HG03521 (cell line): ENCODE results near the gene TBX18.

Experiments used
- ATAC-seq: cut with Tn5 transposase; IDR thresholded peaks from one replicate; pipeline ENCODE4 v1.9.1; 2021; ENCODE audit warnings: mild to moderate bottlenecking, moderate library complexity; ENCODE audit not compliant: unreplicated experiment

TBX18 gene

GRCh38 chr6:84773133-84773430 is 8.7 kb upstream of the TBX18 start:
- ATAC-seq = no peak

DNA sequence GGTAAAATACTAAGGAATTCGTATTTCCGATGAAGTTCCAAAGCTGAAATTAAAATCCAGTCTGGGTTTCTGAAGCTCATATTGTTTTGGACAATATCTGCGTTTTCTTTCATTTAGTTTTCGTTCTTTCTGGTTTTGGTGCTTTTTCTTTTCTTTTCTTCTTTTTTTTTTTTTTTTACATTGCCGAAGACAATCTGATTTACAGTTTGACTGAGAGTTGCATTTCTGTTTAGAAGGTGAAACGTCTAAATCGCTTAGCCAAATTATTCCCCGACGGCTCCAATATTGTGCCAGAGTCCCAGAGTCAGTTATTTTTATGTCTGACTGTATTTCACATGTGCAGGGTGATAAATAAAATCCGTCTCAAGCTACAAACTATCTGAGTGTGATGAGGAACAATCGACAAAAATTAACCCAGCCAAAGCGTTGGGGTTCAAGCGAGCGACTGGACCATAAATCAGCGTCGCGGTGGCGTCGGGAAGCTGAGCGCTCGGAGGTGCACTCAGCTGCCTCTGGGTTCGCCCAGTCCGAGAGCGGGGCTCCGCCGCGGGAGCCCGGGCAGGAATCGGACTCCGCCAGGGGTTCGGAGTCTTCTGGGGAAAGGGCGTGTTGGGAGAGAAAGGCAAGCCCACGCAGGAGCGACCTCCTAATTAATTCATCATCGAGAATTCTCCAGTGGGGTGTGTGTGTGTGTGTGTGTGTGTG is 8.2 kb upstream of the TBX18 start:
- no peak for ATAC-seq

- ATAC-seq = no peak
Measured at GRCh38 chr6:84771756-84772356, 7.5 kb upstream of the TBX18 start.

DNA sequence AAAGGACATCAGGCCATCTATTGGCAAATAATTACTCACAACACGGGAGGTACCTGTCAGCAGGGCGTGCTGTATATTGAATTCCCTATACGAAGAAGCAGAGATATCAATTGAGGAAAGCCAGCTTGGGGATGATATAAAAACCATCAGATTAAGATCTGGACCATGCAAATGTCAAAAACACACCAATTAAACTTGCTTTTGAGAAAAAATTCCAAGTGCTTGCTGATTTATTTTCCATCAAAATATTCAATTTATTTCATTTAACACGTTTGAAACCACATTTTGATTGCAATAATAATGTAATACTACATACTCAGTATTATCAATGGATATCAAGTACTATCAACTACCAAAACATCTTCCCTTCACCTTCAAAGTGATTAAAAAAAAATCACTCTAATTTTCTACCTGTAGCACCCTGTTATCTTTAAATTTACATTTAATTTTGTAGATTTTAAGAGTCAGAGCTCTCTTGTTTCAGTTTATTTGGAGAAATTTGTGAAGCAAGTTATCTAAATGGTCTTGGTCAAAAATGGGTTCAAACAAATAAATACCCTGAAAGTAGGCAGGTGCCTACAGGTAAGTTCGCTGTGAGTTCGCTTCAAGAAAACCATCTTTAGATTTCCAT is 6.8 kb upstream of the TBX18 start:
- no peak for ATAC-seq

DNA sequence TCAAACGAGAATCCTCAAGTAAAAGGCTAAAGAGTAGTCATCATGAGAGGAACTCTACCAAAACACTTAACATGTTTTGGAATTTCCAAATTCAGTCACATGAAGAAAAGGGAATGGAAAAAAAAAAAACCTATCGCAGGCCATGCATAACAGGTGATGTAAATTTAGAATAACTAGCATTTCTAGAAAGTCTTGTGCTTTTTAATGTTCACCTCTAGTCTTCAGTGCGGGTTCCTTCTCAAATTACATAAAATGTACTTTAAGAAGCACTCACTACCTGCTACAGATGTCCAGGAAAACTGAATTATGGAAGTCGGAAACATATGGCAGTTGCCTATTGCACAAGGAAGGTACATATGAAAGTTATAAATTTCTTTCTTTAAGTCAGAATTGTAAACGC is 6.1 kb upstream of the TBX18 start:
- no peak for ATAC-seq

DNA sequence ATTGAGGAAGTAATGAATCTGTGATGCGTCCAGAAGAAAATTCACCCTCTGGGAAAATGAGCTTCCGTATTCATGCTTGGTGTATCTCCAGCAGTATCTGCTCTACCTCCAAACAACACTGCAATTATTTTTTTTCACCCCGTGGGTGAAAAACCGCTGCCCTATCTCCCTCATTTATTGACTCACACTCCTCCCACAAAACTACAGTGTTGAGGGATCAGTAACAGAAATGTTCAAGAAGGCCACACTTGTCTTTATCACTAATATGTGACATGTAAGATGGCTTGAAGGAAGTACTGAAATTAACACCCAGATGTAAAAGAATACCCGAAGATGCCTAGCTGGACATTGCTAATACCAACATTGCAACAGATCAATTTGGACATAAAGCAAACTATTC is 4.9 kb upstream of the TBX18 start:
- no peak for ATAC-seq

DNA sequence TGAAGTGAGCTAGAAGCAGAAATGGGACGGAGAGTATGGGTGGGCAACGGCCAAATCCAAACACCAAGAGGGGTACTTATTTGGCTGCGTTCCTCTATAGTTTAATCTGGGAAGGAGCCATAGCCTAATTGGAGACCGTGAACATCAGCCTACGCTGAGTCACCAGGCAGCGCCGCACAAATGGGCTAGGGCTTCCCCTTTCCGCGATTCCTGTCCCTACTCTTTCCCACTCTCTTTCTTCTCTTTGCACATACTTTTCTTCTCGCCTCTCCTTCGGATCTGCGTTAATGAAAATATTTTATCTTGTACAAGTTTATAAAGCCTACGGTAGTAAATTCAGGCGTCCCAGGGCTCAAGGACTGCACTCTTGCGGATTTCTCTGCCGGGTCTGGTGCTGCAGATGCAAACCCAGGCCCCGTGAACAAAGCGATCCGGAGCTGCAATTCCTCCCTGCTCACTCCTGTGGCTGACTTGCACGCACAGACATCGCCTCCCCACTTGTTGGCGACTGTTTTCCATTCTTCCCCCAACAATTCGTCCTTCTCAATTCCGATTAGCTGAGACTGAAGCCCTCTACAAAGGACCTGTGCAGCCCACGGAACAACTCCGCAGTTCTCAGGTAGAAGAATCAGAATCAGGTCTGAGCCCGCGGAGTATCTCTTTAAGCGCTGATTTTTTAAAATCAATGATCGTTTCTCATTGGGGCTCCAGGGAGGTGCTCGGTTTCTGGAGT is 4.2 kb upstream of the TBX18 start:
- ATAC-seq = no peak

DNA sequence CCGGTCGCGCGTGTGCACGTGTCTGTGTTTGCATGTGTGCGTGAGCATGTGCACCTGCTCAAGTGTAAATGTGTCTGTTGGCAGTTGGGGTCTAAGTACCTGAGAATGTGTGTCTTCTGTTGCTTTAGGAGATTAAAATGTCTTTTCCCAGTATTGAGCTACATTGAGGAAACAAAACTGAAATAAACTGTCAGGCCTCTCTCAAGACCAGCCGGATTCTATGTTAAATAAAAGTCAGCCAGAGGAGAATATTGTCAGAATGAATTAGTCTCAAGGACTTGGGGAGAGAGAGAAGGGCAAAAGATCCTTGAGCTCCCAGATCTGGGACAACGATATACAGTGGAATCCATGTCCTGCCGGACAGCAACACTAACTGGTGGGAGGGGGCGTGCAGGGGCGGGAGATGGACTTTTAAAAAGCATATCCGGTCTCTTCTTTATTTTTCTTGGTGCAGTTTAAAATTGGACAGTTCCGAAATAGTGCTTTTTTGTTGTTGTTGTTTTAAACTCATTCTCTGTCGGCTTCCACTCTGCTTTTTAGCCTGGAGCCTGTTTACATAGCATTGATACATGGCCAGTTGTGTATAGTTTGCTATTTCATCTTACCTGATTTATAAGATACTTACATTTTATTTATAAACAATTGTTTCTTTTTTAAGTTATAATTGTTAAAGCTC is 3.3 kb upstream of the TBX18 start:
- no peak for ATAC-seq

GRCh38 chr6:84766799-84767525 is 2.6 kb upstream of the TBX18 start:
- ATAC-seq = no peak

DNA sequence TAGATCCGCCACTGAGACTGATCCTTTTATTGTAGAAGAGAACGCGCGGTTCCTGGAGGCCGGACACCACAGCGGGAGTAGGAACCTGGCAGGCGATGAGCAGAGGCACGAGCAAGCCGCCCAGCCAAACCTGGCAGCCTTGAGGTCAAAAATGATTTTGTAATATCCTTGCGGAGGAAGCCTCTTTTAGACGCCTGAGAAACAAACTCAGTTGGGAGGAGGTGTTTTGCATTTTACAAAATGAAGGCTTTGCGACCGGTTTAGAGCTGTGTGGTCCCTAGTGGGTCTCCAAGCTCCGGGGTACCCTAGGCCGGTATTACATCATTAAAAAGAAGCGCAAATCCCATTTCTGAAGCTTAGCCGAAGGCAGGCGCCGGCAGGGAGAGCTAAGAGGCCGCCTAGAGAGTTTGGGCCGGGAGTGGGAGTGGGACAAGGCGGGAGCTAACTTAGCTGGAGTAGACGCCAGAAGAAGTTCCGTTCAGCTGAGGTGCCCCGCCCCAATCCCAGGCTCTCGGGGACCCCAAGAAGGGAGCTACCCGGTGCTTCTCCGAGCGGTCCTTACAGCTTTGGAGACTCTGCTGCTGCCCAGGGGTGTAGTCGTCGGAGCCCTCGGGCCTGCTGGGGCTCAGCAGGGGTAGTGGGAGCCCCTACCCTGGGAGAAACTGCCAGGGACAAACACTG is 1.9 kb upstream of the TBX18 start:
- ATAC-seq = no peak

GRCh38 chr6:84763886-84764331 is 489 bp downstream of the TBX18 start:
- ATAC-seq = no peak

DNA sequence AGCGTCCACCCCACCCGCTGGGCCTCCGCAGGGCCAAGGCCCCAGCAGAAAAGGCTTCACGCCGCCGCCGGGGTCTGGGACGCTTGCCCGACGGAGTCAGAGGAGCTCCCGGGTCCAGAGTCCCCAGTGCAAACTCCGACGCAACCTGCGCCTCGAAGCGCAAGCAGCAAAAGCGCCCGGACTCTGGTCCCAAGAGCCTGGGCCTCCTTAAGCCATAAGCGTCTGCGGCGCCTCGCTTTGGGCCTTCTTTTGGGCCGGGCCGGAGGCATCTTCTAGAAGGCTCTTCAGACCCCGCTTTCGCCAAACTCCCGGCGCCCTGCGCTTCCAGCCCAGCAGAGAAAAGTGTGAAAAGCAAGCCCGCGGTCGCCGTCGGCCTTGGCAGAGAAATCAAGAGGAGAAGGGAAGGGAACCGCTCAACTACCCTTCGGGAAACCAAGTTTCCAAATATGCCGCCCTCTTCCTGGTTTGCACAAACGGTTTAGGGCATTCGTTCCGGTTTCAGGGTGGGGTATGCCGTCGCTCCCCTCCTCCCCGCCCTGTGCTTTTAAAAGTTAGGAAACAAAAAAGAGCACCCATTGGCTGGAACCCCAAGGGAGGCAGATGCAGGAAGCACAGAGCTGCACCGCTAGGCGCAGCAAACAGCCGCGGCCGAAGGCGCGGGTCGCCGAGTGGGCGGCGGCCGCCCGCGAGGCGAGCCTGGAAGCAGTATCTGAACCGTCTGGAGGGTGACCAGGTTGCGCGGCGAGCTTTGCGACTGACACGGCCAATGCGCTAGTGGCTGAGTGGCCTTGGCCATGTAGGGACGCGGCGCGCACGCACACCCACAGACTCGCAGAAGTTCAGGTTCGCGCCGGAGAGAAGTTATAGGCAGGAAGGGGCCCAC is 1.2 kb downstream of the TBX18 start:
- ATAC-seq = no peak

DNA sequence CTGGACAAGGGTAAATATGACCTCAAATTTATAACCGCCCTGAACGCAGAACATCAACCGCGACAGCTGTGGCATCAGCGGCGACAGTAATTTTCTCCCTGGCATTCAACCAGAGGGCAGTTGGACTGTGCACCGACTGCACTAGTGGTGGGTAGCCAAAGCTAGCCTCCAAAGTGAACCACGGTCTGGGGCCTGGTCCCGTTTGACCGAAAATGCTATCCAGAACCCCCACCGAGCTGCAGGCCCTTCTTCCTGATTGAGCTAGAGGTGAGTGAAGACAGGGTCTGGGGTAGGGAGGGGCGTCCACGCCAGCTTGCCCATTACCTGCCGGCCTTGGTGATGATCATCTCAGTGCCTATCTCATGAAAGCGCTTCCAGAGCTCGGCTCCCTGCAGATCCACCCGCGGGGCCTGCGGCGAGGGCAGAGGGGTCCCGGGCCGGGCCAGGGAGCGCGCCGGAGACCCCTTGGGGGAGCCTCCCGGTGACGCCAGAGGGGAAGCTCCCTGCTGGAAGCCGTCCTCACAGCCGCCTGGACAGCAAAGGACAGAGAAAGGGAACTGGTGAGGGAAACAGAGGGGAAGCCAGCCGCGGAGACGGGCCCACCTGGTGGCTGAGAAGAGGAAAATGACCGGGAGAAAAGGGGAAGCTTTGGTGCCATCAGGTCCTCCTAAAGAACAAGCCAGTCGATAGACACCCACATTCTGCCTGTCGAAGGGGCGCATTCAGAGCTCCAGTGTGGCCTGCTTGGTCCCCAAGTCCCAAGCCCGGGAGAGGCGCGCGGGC is 2.0 kb downstream of the TBX18 start:
- ATAC-seq = no peak

GRCh38 chr6:84758486-84758885 is 5.9 kb downstream of the TBX18 start:
- no peak for ATAC-seq

DNA sequence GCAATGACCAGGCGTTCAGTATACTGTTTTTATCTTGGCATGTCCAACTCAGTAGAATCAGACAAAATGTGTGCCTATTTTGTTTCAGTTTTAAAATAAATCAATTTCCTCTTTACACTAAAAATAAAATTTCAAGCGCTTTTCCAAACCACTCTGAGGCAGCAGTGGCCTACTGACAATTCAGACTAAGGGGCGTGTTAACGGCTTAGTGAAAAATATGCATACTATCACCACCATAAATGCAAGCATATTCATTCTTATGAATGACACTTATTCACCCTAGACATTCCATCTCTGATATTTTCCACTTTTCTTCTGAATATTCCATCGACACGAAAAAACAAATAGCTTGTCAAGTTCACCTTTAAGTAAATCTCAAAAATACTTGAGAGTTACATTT is 7.5 kb downstream of the TBX18 start:
- ATAC-seq = no peak

DNA sequence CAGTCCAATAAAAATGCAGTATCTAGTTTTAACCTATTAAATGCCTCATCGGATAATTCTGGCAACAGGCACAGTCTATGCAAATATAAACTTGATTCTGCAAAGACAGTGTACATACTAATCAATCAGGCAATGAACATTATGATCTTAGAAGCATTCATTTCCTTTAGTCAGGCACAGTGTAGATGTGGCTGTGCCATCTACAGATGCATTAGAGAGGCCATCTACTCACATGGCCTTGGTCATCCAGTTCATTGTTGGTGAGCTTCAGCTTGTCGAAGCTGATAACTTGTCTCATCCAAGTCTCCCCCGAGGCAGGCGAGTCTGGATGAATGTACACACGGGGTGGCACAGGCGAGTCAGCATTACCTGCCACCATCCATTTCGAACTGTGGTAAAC is 7.9 kb downstream of the TBX18 start:
- ATAC-seq = no peak

DNA sequence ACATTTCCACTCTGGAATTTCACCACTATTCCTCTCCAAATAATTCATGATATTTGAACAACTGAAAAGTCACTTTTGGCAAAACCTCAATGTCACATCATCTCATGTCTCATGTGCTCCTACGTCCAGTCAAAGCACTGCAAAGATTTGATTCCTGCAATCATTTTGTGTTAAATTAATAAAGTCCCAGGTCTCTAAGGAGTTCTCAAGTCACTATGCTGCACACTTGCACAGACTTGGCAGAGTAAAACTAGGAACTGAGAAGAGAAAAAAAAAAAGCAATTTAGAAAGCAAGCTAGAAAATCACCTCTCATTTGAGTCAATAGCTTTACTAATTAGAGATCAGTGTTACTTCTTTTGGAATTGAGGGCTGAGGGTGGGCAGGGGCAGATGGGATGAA is 11.2 kb downstream of the TBX18 start:
- no peak for ATAC-seq

DNA sequence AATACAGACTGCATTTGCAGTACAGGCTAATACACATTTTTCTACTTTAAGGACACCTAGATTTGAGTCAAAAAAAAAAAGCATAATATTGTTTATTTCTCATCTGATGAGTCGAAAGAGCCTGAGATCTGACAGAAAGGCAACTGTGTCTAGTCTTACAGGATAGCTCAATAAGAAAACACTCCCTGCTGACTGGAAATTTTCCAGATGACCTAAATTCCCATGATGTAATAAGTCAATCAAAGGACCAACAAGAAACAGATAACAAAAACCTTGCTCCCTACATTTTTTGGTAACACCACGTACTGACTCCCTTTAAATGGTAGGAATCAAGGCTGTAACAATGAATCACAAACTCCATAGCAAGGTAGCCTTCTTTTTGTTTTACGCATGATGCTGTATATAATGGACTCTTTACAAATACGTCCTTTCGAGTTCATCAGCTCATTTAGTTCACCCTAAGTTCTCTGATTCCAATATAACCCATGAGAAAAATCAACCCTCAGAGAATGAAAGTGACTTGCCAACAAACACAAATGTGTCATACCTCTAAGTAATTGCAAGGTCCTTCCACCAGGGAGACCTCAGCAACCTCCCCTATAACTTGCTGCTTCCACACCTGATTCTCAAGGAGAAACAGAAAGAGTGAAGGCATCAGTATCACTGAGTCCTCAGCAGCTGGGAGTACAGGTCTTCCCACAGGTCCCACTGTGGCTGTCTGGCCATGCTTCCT is 12.1 kb downstream of the TBX18 start:
- no peak for ATAC-seq
